Prostate gland (tissue), 2 donors: ENCODE results near the gene TNFSF10.
"Not testable (repeated sequence)": the region's sequence is repeated elsewhere in the genome, so short reads cannot be mapped to it uniquely, and the experiment has no call there.

Experiments used
- CTCF ChIP-seq, 4 experiments: fragments of 200-600 bp in 2 of 4; fragments of 450-650 bp in 2 of 4; sonication (generic) in 2 of 4; IDR thresholded peaks; 1 replicate in 3 of 4; 2 replicates in 1 of 4; pipeline ENCODE4 v1.5.1; 2016 to 2019; ENCODE audit warnings: antibody characterized with exemption in 4 of 4, mild to moderate bottlenecking in 2 of 4, moderate library complexity in 2 of 4
- POLR2A ChIP-seq: fragments of 450-650 bp; IDR thresholded peaks from one replicate; pipeline ENCODE4 v1.6.1; 2016; ENCODE audit warnings: antibody characterized with exemption, mild to moderate bottlenecking
- POLR2AphosphoS5 ChIP-seq: sonication (generic); formaldehyde crosslinking; IDR thresholded peaks from one replicate; pipeline ENCODE4 v1.6.1; 2017; ENCODE audit warnings: antibody characterized with exemption

DNA sequence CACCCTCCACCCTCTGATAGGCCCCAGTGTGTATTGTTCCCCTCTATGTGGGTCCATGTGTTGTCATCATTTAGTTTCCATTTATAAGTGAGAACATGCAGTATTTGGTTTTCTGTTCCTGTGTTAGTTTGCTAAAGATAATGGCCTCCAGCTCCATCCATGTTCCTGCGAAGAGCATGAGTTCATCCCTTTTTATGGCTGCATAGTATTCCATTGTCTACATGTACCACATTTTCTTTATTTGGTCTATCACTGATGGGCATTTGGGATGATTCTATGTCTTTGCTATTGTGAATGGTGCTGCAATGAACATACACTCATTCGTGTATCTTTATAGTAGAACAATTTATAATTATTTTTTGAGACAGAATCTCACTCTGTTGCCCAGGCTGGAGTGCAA, 43.6 kb upstream of the TNFSF10 start:
- not testable (repeated sequence) for TF ChIP-seq POLR2AphosphoS5; CTCF (IDR thresholded peaks at IDR 0.05); POLR2A
